Uterus (tissue), 2 donors: ENCODE data around the gene RPL41.

Experiments used
- CTCF ChIP-seq, 4 experiments: fragments of 200-600 bp in 2 of 4; fragments of 450-650 bp in 2 of 4; sonication (generic) in 2 of 4; IDR thresholded peaks; one replicate each; pipeline ENCODE4 v1.5.1; 2016 to 2019; ENCODE audit warnings: antibody characterized with exemption in 4 of 4, mild to moderate bottlenecking in 2 of 4, moderate library complexity in 1 of 4
- POLR2A ChIP-seq, 2 donors: fragments of 450-650 bp; IDR thresholded peaks; one replicate each; pipeline ENCODE4 v1.6.1; 2016; ENCODE audit warnings: antibody characterized with exemption in 2 of 2, mild to moderate bottlenecking in 1 of 2, moderate library complexity in 1 of 2

- TF ChIP-seq CTCF (IDR thresholded peaks at IDR 0.05) = no peak
- TF ChIP-seq POLR2A (IDR thresholded peaks at IDR 0.05) = no peak
Observed at GRCh38 chr12:56118688-56119357, 2.4 kb downstream of the RPL41 start.
